Endothelial cell (in vitro differentiated cells): Measurements from ENCODE around the gene COA6. TPM values are rescaled to one million over a fixed set of nuclear protein-coding genes. Genes with fewer than 3 reads are reported as not detected.
"Not testable (repeated sequence)": the region's sequence is repeated elsewhere in the genome, so short reads cannot be mapped to it uniquely, and the experiment has no call there.

ENCODE experiments used
- DNase-seq: peaks from one replicate; pipeline ENCODE4 v3.0.0; 2021; ENCODE audit warnings: low spot score
- H3K27ac Mint-ChIP-seq: one replicate; pipeline ENCODE4 v1.8.0; 2021; ENCODE audit warnings: mixed read lengths, inconsistent platforms; ENCODE audit not compliant: unreplicated experiment
- H3K27me3 Mint-ChIP-seq: one replicate; pipeline ENCODE4 v1.8.0; 2021; ENCODE audit warnings: mild to moderate bottlenecking, moderate library complexity, mixed read lengths, inconsistent platforms; ENCODE audit not compliant: unreplicated experiment
- H3K36me3 Mint-ChIP-seq: one replicate; pipeline ENCODE4 v1.8.0; 2021; ENCODE audit warnings: mild to moderate bottlenecking, low read depth, mixed read lengths, inconsistent platforms; ENCODE audit not compliant: unreplicated experiment
- H3K4me1 Mint-ChIP-seq: one replicate; pipeline ENCODE4 v1.8.0; 2021; ENCODE audit warnings: mild to moderate bottlenecking, mixed read lengths, inconsistent platforms; ENCODE audit not compliant: unreplicated experiment
- H3K4me3 Mint-ChIP-seq: one replicate; pipeline ENCODE4 v1.8.0; 2021; ENCODE audit warnings: mild to moderate bottlenecking, mixed read lengths, inconsistent platforms; ENCODE audit not compliant: unreplicated experiment
- H3K9me3 Mint-ChIP-seq: one replicate; pipeline ENCODE4 v1.8.0; 2021; ENCODE audit warnings: mixed read lengths, inconsistent platforms; ENCODE audit not compliant: unreplicated experiment
- CTCF ChIP-seq: fragments of 200-600 bp; sonication (generic); IDR thresholded peaks from one replicate; pipeline ENCODE4 v1.5.0; 2021; ENCODE audit warnings: antibody characterized with exemption; ENCODE audit not compliant: unreplicated experiment
- total RNA-seq: library from RNA; stranded (reverse); fragmentation: NEBNext Ultra II Directional; extraction: Animal tissue kit (Norgen Biotek cat#: 25700); gene quantifications from one replicate; pipeline ENCODE4 v1.2.1, GENCODE V29; 2021; ENCODE audit not compliant: unreplicated experiment

Gene COA6
- total RNA-seq, 1 donor from 2014 or later, result 21.2 TPM

- peaks cover 15% of the 10 kb centered on the region for H3K36me3 Mint-ChIP-seq
- no peaks in the 10 kb centered on the region for H3K9me3 Mint-ChIP-seq
- DNase-seq, result no peak
- H3K4me1 Mint-ChIP-seq, result peaks cover 5% of the 10 kb centered on the region
- no peak overlapping the region for H3K4me3 Mint-ChIP-seq
- H3K27ac Mint-ChIP-seq, result no peak overlapping the region
- peaks cover 7% of the 10 kb centered on the region for H3K27me3 Mint-ChIP-seq
- TF ChIP-seq CTCF, result no peak
Observed at GRCh38 chr1:234396092-234396491, 22.8 kb downstream of the COA6 start.

GRCh38 chr1:234396871-234397270 is 23.6 kb downstream of the COA6 start:
- TF ChIP-seq CTCF, result no peak
- peak overlapping the region; percentile 24 for H3K4me3 Mint-ChIP-seq
- no peaks in the 10 kb centered on the region for H3K9me3 Mint-ChIP-seq
- H3K27ac Mint-ChIP-seq, result no peak overlapping the region
- DNase-seq, result no peak
- H3K4me1 Mint-ChIP-seq, result peaks cover 5% of the 10 kb centered on the region
- H3K36me3 Mint-ChIP-seq, result peaks cover 9% of the 10 kb centered on the region
- H3K27me3 Mint-ChIP-seq, result peaks cover 7% of the 10 kb centered on the region

GRCh38 chr1:234397732-234398131 is 24.5 kb downstream of the COA6 start:
- no peak for TF ChIP-seq CTCF
- Mint-ChIP-seq H3K27me3 (peaks cover 7% of the 10 kb centered on the region), H3K9me3 (no peaks in the 10 kb centered on the region), H3K4me1 (peaks cover 5% of the 10 kb centered on the region), H3K36me3 (peaks cover 9% of the 10 kb centered on the region), H3K4me3 (no peak overlapping the region), H3K27ac (no peak overlapping the region)
- DNase-seq, result no peak

GRCh38 chr1:234398849-234399381 is 25.7 kb downstream of the COA6 start:
- H3K4me1 Mint-ChIP-seq, result peaks cover 5% of the 10 kb centered on the region
- H3K36me3 Mint-ChIP-seq, result peaks cover 9% of the 10 kb centered on the region
- no peaks in the 10 kb centered on the region for H3K9me3 Mint-ChIP-seq

GRCh38 chr1:234399515-234399914 is 26.3 kb downstream of the COA6 start:
- H3K27me3 Mint-ChIP-seq, H3K9me3 Mint-ChIP-seq, DNase-seq, H3K27ac Mint-ChIP-seq, H3K4me3 Mint-ChIP-seq, H3K4me1 Mint-ChIP-seq, H3K36me3 Mint-ChIP-seq: not testable (repeated sequence)

More at GRCh38 chr1:234398849-234399381, 25.7 kb downstream of the COA6 start:
- no peak for TF ChIP-seq CTCF
- no peak for DNase-seq
- H3K27me3 Mint-ChIP-seq, result peaks cover 7% of the 10 kb centered on the region
- no peak overlapping the region for H3K4me3 Mint-ChIP-seq
- H3K27ac Mint-ChIP-seq, result no peak overlapping the region

GRCh38 chr1:234400773-234401172 is 27.5 kb downstream of the COA6 start:
- Mint-ChIP-seq H3K27ac (peak overlapping the region; percentile 33), H3K9me3 (no peaks in the 10 kb centered on the region), H3K27me3 (peaks cover 3% of the 10 kb centered on the region), H3K4me3 (no peak overlapping the region), H3K36me3 (peaks cover 9% of the 10 kb centered on the region), H3K4me1 (peaks cover 5% of the 10 kb centered on the region)
- TF ChIP-seq CTCF, result no peak
- DNase-seq, result no peak
